Activated CD8-positive, alpha-beta memory T cell treated with anti-CD3 and anti-CD28 coated beads for 36 hours (primary cell): Measurements from ENCODE around the gene FRK. TPM values are rescaled to one million over a fixed set of nuclear protein-coding genes. Genes with fewer than 3 reads are reported as not detected.
"Not testable (repeated sequence)": the region's sequence is repeated elsewhere in the genome, so short reads cannot be mapped to it uniquely, and the experiment has no call there.

Experiments used
- CTCF ChIA-PET: fragments of 350-600 bp; sonication (Branson Sonifier 250); formaldehyde crosslinking; loops from one replicate; lab custom pipeline; 2021; ENCODE audit warnings: antibody characterized with exemption; lab: Charles Lee
- POLR2A ChIA-PET: fragments of 350-600 bp; sonication (Branson Sonifier 250); formaldehyde crosslinking; loops from one replicate; lab custom pipeline; 2021; ENCODE audit warnings: antibody characterized with exemption; lab: Charles Lee
- total RNA-seq, 2 experiments: library from RNA; stranded (reverse); gene quantifications; one replicate each; pipeline ENCODE4 v1.2.3, GENCODE V29; 2021

FRK gene
- total RNA-seq, 2 experiments from 2014 or later = 0.04 to 0.06 TPM

DNA sequence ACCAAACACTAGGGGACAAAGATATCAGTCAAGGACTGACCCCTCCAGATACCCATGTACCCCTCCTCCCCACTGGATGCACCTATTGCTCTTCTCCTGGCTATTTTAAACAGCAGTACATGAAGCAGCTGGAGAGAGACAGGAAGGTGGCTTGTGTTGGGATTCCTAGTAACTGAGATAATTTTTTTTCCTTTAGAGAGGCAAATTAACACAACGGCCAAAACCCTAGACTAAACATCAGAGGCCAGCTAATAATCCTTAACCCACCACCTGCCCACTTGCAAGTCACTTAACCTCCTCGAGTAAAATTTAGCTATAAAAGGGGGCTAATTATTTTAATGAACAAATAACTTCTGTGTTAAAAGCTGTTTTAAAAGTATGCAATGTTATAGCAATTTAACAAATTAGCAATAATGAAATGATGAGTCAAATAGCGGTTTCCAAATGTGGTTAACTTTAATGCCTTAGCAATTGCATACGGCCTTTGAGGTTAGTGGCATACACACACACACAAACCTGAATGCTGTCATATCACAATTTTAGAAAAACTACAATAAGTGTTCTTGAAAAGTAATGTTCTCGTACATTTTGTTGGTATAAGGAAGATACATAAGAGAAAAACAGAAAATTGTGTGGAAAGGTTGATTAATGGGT lies 151.7 kb downstream of the FRK start:
- CTCF ChIA-PET = no interaction called here
- POLR2A ChIA-PET = no interaction called here

DNA sequence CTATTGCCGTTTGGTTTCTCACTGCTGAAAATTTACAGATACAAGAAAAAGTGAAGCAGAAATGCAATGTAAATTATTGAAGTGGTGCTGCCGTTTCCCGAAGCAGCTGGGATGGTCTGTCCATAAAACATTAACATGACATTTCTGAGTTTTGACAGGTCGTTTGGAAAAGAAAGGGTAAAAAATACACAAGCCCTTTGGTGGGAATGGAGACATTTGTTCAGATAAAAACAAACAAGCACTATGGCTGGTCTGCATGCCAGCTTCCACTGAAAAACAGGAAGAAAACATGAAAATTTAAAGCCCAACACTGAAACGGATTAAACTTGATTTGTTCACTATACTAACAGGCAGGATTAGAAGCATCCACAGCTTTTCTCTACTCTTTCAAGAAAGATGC lies 155.2 kb downstream of the FRK start:
- POLR2A ChIA-PET = no interaction called here
- CTCF ChIA-PET = no interaction called here

GRCh38 chr6:115902436-115902835 lies 158.3 kb downstream of the FRK start:
- CTCF ChIA-PET = no interaction called here

DNA sequence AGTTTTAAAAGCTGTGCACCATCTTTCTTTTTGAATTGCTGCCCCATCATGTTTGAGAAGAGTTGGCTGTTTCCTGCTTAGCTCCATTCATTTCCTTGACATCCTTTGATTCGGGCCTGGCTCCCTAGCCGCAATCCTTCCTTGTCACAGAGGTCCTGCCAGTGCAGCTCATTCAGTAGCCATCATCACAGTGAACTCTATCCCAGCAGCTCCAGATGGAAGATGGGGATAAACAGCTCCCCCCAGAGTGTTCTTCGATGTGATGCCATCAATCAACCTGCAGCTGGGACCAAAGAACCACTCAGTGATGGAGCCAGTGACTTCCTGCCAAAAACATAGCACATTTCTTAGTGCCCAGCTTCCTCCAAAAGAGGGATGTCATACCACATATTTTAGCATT lies 158.8 kb downstream of the FRK start:
- CTCF ChIA-PET = no interaction called here
- POLR2A ChIA-PET = no interaction called here

More at GRCh38 chr6:115902436-115902835, 158.3 kb downstream of the FRK start:
- POLR2A ChIA-PET = no interaction called here

DNA sequence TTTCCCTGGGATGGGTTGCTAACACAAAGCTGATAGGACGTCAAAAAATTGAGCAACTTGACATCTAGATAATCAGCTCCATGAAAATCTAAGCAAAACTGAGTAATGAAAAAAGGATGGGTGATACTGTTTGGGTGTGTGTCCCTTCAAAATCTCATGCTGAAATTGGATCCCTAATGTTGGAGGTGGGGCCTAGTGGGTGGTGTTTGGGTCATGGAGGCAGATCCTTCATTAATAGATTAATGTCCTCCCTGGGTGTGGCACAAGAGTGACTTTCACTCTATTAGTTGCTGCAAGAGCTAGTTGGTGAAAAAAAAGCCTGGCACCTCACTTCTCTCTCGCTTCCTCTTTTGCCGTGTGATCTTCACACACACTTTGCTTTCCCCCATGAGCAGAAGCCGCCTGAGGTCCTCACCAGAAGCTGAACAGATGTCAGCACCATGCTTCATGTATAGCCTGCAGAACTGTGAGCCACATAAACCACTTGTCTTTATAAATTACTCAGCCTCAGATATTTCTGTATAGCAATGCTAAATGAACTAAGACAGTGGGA lies 160.9 kb downstream of the FRK start:
- CTCF ChIA-PET = no interaction called here

DNA sequence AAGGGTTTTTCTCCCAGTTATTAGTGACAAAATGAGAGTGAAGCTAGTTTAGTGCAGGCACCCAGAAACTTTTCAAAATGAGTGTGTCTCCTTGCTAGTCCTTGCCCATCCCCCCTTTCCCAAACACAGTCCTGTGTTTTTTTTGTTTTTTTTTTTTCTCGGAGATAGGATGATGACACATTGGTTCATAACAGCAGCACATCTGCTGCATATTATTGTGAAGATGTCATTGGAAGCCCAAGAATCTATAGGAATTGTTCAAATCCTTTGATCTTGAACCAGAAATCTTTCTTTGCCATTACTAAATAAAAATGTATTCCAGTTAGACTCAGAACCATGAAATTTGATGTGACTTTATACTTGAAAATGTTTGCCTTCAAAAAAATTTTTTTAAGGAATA lies 162.4 kb downstream of the FRK start:
- CTCF ChIA-PET = no interaction called here
- POLR2A ChIA-PET = no interaction called here

More for the DNA sequence above, 160.9 kb downstream of the FRK start:
- POLR2A ChIA-PET = no interaction called here

- CTCF ChIA-PET = no interaction called here
- POLR2A ChIA-PET = no interaction called here
These were observed 164.1 kb downstream of the FRK start for GRCh38 chr6:115896538-115897129.

- ChIA-PET POLR2A (no interaction called here), CTCF (no interaction called here)
These were observed 166.2 kb downstream of the FRK start for GRCh38 chr6:115894426-115894992.

- POLR2A ChIA-PET = no interaction called here
- CTCF ChIA-PET = no interaction called here
These were observed 168.9 kb downstream of the FRK start for GRCh38 chr6:115891750-115892149.

DNA sequence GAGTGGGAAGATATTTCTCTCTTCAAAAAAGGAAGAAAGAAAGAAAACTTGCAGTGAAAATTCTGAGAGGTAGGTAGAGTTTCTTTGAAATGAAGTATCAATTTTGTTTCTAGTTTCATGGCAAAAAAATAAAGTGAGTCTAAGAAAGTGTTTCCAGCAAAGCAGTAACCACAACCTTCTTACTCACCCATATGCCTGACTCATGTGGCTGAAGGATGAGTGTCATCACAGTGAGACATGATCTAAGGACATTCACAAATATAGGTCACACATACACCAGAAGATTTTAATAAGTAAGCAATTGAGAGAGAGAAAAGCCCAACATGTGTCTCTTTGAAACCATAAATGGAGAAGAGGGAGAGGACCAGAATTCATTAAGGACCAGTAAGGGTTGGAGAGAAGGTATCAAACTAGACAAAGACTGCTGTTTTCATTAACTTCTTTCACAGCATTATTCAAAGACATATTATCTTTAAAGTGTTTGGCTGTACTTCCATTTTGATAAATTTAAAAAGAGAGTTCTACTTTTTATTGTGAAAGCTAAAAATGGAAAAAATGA lies 169.5 kb downstream of the FRK start:
- ChIA-PET POLR2A (no interaction called here), CTCF (no interaction called here)

DNA sequence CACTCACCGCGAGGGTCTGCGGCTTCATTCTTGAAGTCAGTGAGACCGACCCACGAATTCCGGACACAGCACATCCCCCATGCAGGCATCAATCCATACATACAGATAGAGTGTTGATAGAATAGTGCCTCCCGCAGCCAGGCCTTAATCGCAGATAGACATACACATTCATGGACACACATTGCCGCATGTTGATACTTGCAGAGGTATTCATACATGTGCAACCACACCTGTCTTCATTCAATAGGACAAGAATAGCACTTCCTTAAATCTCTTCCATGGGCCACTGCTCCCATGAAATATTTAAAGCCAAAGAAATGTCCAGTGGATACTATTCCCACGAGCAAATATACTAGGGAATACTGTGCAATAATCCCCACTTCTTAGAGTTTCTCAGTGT lies 170.5 kb downstream of the FRK start:
- CTCF ChIA-PET = no interaction called here

GRCh38 chr6:115888687-115889470 lies 171.8 kb downstream of the FRK start:
- POLR2A ChIA-PET, CTCF ChIA-PET: not testable (repeated sequence)

More for the DNA sequence above, 170.5 kb downstream of the FRK start:
- POLR2A ChIA-PET = no interaction called here

- ChIA-PET CTCF (no interaction called here), POLR2A (no interaction called here)
These were observed 172.8 kb downstream of the FRK start for GRCh38 chr6:115887891-115888290.

- POLR2A ChIA-PET = no interaction called here
These were observed 174.9 kb downstream of the FRK start for GRCh38 chr6:115885636-115886366.

DNA sequence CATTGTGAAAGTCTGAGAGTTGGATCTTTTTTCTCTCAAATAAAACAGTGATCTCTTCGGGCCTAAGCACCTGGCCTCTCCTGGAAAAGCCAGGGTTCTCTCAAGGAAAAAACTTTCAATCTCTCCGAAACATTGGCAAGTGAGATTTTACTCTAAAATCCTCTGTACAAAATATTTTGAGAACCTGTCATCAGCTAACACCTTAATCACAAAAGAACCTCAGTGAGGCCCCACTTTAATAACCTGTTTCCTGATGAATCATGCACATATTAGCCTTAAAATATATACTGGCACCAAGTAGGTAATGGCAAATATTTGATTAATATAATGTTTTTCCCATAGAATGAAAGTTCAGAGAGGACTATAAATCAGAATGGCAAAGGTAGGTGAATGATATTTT lies 177.9 kb downstream of the FRK start:
- CTCF ChIA-PET = no interaction called here
- POLR2A ChIA-PET = no interaction called here

More at GRCh38 chr6:115885636-115886366, 174.9 kb downstream of the FRK start:
- CTCF ChIA-PET = no interaction called here

DNA sequence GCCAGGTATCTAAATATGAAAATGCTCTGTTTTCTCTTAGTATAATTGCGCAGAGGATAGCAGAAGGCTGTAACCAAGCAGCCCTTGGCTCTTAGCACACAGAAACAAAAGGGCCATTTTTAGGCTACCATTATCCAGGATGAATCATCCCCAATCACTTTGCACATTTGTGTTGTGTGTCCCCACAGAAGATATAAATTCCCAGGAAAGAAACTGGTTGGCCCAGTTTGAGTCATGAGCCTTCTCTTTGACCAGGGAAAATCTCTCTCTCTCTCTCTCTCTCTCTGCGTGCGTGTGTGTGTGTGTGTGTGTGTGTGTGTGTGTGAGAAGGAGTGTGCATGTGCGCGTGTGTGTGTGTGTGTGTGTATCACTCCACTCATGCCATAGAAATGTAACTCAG lies 178.5 kb downstream of the FRK start:
- CTCF ChIA-PET = no interaction called here
- POLR2A ChIA-PET = no interaction called here
